Activated CD4-positive, alpha-beta T cell treated with anti-CD3 and anti-CD28 coated beads for 36 hours (primary cell): ENCODE measurements around the gene L3HYPDH. TPM values are rescaled to one million over a fixed set of nuclear protein-coding genes. Genes with fewer than 3 reads are reported as not detected.
A peak's percentile ranks its signal among the peaks of the same experiment; 100 is the strongest.

Experiments used
- ATAC-seq: fragments of 200-7000 bp; cut with Tn5 transposase; one replicate; pipeline ENCODE4 v1.10.0; 2021; ENCODE audit warnings: mild to moderate bottlenecking, moderate library complexity
- CTCF ChIA-PET: fragments of 350-600 bp; sonication (Branson Sonifier 250); formaldehyde crosslinking; loops from one replicate; lab custom pipeline; 2021; ENCODE audit warnings: antibody characterized with exemption; lab: Charles Lee
- POLR2A ChIA-PET: fragments of 350-600 bp; sonication (Branson Sonifier 250); formaldehyde crosslinking; loops from one replicate; lab custom pipeline; 2021; ENCODE audit warnings: antibody characterized with exemption, inconsistent platforms; lab: Charles Lee
- DNase-seq: peaks from one replicate; pipeline ENCODE4 v3.0.0-alpha.2; 2020
- H3K27ac Mint-ChIP-seq: one replicate; pipeline ENCODE4 v1.8.0; 2021; ENCODE audit warnings: mixed read lengths
- H3K27me3 Mint-ChIP-seq: one replicate; pipeline ENCODE4 v1.8.0; 2021; ENCODE audit warnings: mixed read lengths
- H3K36me3 Mint-ChIP-seq: one replicate; pipeline ENCODE4 v1.8.0; 2021; ENCODE audit warnings: low read depth, mixed read lengths
- H3K4me1 Mint-ChIP-seq: one replicate; pipeline ENCODE4 v1.8.0; 2021; ENCODE audit warnings: mixed read lengths
- H3K4me3 Mint-ChIP-seq: one replicate; pipeline ENCODE4 v1.8.0; 2021; ENCODE audit warnings: mild to moderate bottlenecking, moderate library complexity, mixed read lengths
- H3K9me3 Mint-ChIP-seq: one replicate; pipeline ENCODE4 v1.8.0; 2021; ENCODE audit warnings: low read depth, mixed read lengths
- intact Hi-C, 2 experiments: fragments of 100-400 bp; cut with DNase I in 1 of 2; cut with micrococcal nuclease in 1 of 2; formaldehyde crosslinking; loops; one replicate each; pipeline versions ENCODE4 v1.14.2 to v1.15.1; 2022 to 2024; cut with DNase I, micrococcal nuclease
- total RNA-seq, 2 experiments: library from RNA; stranded (reverse); gene quantifications; one replicate each; pipeline ENCODE4 v1.2.3, GENCODE V29; 2021

Gene L3HYPDH
- total RNA-seq: 10 to 100 TPM in 1 of 2 experiments, 1 to 10 TPM in 1; 9.3 to 11.8 TPM

GRCh38 chr14:59483819-59484638 lies at the start of gene L3HYPDH, which contains the start of gene JKAMP:
Gene L3HYPDH, minus strand, starts transcription at chr14:59484408. Its CDS starts 92 bp downstream, at chr14:59484316.
Gene JKAMP, plus strand, starts transcription at chr14:59484517. Its CDS starts 73 bp downstream, at chr14:59484590.
- intact Hi-C loops: loop anchor here (1.0 to 5.0 kb wide), 9 partner anchors 19 to 1057 kb away; partner anchors contain the start of genes DAAM1 (in 2 of the 2), CCDC175 (in 1 of the 2), DHRS7 (in 1 of the 2) and GPR135 (in 1 of the 2)
- peak within 1 kb of the TSS; percentile 92 for H3K4me3 Mint-ChIP-seq
- peak; percentile 99 for DNase-seq
- peak within 1 kb of the TSS; percentile 89 for H3K27ac Mint-ChIP-seq
- peaks cover 57% of the 10 kb centered on the region for H3K4me1 Mint-ChIP-seq
- POLR2A ChIA-PET: interaction anchor here (0.8 to 1.7 kb wide), 4 partner anchors 19 to 1057 kb away, joined by 3 to 9 read pairs (median 4); partner anchors contain the start of genes DAAM1, GPR135, KIAA0586 and PPM1A
- CTCF ChIA-PET: interaction anchor here (0.5 to 1.9 kb wide), 9 partner anchors 12 to 351 kb away, joined by 3 to 10 read pairs (median 3); partner anchors contain the start of gene DAAM1
- peaks cover 21% of the 10 kb centered on the region for H3K36me3 Mint-ChIP-seq
- no peaks in the 10 kb centered on the region for H3K27me3 Mint-ChIP-seq
- no peaks in the 10 kb centered on the region for H3K9me3 Mint-ChIP-seq
- peak; percentile 97 for ATAC-seq

GRCh38 chr14:59532419-59532818 lies 48.2 kb upstream of the L3HYPDH start:
- Mint-ChIP-seq H3K27ac (no peak overlapping the region), H3K4me3 (no peak overlapping the region), H3K4me1 (no peaks in the 10 kb centered on the region), H3K36me3 (no peaks in the 10 kb centered on the region), H3K9me3 (peaks cover 4% of the 10 kb centered on the region), H3K27me3 (peaks cover 11% of the 10 kb centered on the region)
- ATAC-seq (no peak), DNase-seq (no peak)
- CTCF ChIA-PET: no interaction called here
- POLR2A ChIA-PET: interaction anchor here (0.6 kb wide), 1 partner anchor 95 kb away, joined by 3 read pairs; no protein-coding TSS in a partner anchor
- intact Hi-C loops: no loop called here

DNA sequence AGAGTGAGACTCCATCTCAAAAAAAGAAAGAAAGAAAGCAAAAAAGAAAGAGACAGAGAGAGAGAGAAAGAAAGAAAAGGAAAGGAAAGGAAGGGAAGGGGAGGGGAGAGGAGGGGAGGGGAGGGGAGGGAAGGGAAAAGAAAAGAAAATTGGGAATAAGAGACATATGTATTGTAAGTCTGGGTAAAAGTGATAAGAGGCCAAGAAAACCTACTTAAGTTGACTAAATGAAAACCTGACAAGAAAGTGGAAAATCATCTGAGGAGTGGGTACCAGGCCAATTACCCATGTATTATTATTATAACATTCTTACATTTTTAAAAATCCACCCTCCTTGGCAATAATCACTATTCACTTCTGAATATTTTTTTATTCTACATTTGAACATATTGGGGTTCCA lies 46.1 kb upstream of the L3HYPDH start:
- DNase-seq (no peak), ATAC-seq (no peak)
- Mint-ChIP-seq H3K27ac (no peak overlapping the region), H3K27me3 (peaks cover 10% of the 10 kb centered on the region), H3K9me3 (peaks cover 4% of the 10 kb centered on the region), H3K36me3 (no peaks in the 10 kb centered on the region), H3K4me3 (no peak overlapping the region), H3K4me1 (no peaks in the 10 kb centered on the region)
- ChIA-PET POLR2A (no interaction called here), CTCF (no interaction called here)
- intact Hi-C loops: no loop called here

DNA sequence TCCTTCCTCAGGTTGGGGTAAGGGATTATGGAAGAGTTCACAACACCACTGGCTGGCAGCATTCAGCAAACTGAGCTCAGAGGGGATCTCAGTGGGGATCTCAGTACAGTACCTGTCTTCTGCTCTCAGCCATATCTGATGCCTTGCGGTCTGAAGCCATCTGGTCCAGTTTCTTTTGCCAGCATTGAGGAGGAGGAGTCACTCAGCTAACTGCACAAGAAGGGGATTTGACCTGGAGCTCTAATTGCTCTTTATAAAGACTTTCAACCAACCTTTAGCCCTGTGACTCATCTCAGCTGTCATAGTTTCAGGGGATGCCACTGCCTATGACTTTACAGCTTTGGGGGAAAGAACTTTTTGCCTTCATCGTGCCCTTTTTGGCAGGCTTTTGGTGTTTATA lies 45.0 kb upstream of the L3HYPDH start:
- ATAC-seq: no peak
- POLR2A ChIA-PET: no interaction called here

DNA sequence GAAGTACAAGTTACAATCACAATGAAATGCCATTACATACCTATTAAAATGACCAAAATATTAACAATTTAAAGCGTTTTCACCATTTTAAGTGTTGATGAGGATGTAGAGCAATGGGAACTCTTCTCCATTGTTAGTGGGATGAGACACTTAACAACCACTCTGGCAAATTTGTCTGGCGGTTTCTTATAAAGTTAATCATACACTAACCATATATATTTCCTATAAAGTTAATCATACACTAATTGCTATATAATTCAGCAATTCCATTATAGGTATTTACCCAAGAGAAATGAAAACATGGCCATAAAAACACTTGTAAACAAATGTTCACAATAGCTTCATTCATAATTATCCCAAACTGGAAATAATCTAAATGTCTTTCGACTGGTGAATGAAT lies 36.0 kb upstream of the L3HYPDH start:
- POLR2A ChIA-PET: no interaction called here
- CTCF ChIA-PET: no interaction called here
- intact Hi-C loops: no loop called here
- no peak for DNase-seq
- no peak for ATAC-seq
- Mint-ChIP-seq H3K27me3 (peaks cover 10% of the 10 kb centered on the region), H3K36me3 (no peaks in the 10 kb centered on the region), H3K4me1 (no peaks in the 10 kb centered on the region), H3K4me3 (no peak overlapping the region), H3K27ac (no peak overlapping the region), H3K9me3 (no peaks in the 10 kb centered on the region)

More for the DNA sequence above, 45.0 kb upstream of the L3HYPDH start:
- intact Hi-C loops: no loop called here
- DNase-seq: no peak
- no peak overlapping the region for H3K4me3 Mint-ChIP-seq
- CTCF ChIA-PET: interaction anchor here (0.7 kb wide), 1 partner anchor 589 kb away, joined by 3 read pairs; no protein-coding TSS in a partner anchor
- H3K27ac Mint-ChIP-seq: no peak overlapping the region
- H3K36me3 Mint-ChIP-seq: no peaks in the 10 kb centered on the region
- peaks cover 4% of the 10 kb centered on the region for H3K9me3 Mint-ChIP-seq
- H3K27me3 Mint-ChIP-seq: peaks cover 11% of the 10 kb centered on the region
- no peaks in the 10 kb centered on the region for H3K4me1 Mint-ChIP-seq

GRCh38 chr14:59511916-59512575 lies 27.8 kb upstream of the L3HYPDH start:
- H3K9me3 Mint-ChIP-seq: peaks cover 1% of the 10 kb centered on the region
- POLR2A ChIA-PET: no interaction called here
- intact Hi-C loops: loop anchor here (2.0 to 5.0 kb wide), 2 partner anchors 15 to 355 kb away; no protein-coding TSS in a partner anchor

DNA sequence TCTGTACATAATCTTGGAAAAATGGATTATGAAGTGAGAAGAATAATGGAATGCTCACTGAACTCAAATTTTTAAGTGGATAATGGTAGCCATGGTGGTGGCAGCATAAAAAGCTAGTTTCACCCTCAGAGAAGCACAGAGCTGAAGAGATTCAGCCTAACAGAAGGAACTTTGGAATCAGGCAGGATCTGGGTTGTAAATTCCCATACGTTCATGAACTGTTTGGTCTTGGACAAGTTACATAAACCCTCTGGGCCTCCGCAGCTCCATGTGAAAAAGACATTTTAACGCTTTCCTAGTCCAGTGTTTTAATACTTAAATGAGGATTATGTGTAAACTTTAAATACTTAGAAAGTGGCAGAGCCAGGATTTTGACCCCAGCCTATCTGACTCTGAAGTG lies 26.8 kb upstream of the L3HYPDH start:
- Mint-ChIP-seq H3K27me3 (peaks cover 13% of the 10 kb centered on the region), H3K4me1 (no peaks in the 10 kb centered on the region), H3K36me3 (no peaks in the 10 kb centered on the region), H3K9me3 (peaks cover 1% of the 10 kb centered on the region), H3K27ac (no peak overlapping the region), H3K4me3 (no peak overlapping the region)
- CTCF ChIA-PET: interaction anchor here (0.7 to 2.0 kb wide), 4 partner anchors 57 to 382 kb away, joined by 3 to 9 read pairs (median 5); partner anchors contain the start of gene CCDC175
- POLR2A ChIA-PET: no interaction called here
- intact Hi-C loops: loop anchor here (2.0 to 5.0 kb wide), 2 partner anchors 16 to 356 kb away; no protein-coding TSS in a partner anchor
- DNase-seq: no peak
- ATAC-seq: no peak

More at GRCh38 chr14:59511916-59512575, 27.8 kb upstream of the L3HYPDH start:
- Mint-ChIP-seq H3K27me3 (peaks cover 14% of the 10 kb centered on the region), H3K4me1 (no peaks in the 10 kb centered on the region), H3K4me3 (no peak overlapping the region), H3K36me3 (no peaks in the 10 kb centered on the region), H3K27ac (no peak overlapping the region)
- ATAC-seq: no peak
- peak; percentile 29 for DNase-seq
- CTCF ChIA-PET: interaction anchor here (0.7 to 2.0 kb wide), 8 partner anchors 9 to 650 kb away, joined by 3 to 6 read pairs (median 3); partner anchors contain the start of gene CCDC175

- DNase-seq: no peak
- Mint-ChIP-seq H3K27me3 (peaks cover 8% of the 10 kb centered on the region), H3K4me1 (no peaks in the 10 kb centered on the region), H3K9me3 (peaks cover 1% of the 10 kb centered on the region), H3K27ac (no peak overlapping the region), H3K4me3 (no peak overlapping the region), H3K36me3 (no peaks in the 10 kb centered on the region)
- ATAC-seq: no peak
- intact Hi-C loops: loop anchor here (2.0 to 5.0 kb wide), 2 partner anchors 17 to 357 kb away; no protein-coding TSS in a partner anchor
- POLR2A ChIA-PET: no interaction called here
- CTCF ChIA-PET: interaction anchor here (0.6 to 1.9 kb wide), 5 partner anchors 58 to 674 kb away, joined by 3 to 9 read pairs (median 4); partner anchors contain the start of gene CCDC175
Observed at GRCh38 chr14:59510001-59510400, 25.8 kb upstream of the L3HYPDH start.

GRCh38 chr14:59509101-59509500 lies 24.9 kb upstream of the L3HYPDH start:
- ChIA-PET CTCF (interaction anchor here (1.8 to 1.9 kb wide), 2 partner anchors 67 to 69 kb away, joined by 8 to 9 read pairs; partner anchors contain the start of gene CCDC175), POLR2A (no interaction called here)
- Mint-ChIP-seq H3K4me1 (peaks cover 4% of the 10 kb centered on the region), H3K27ac (no peak overlapping the region), H3K9me3 (no peaks in the 10 kb centered on the region), H3K36me3 (peaks cover 2% of the 10 kb centered on the region), H3K4me3 (no peak overlapping the region), H3K27me3 (peaks cover 6% of the 10 kb centered on the region)
- intact Hi-C loops: loop anchor here in 1 of 2 experiments (5.0 kb wide), 1 partner anchor 382 kb away; no protein-coding TSS in a partner anchor
- DNase-seq (no peak), ATAC-seq (no peak)

DNA sequence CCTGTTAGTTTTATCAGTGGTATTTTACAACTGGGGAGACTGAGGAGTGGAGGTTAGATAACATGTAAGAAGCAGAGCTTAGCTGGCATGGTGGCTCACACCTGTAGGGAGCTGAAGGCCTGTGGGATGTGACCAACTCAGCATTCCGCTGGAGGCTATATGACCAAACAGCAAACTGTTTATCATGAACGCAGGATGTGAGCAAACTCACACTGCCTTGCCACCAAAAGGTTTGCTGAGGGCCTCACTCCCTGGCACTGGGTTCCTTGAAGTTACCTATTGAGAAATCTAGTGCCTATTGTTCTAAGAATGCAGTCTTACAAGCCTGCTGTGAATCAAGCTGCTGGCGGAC lies 23.5 kb upstream of the L3HYPDH start:
- Mint-ChIP-seq H3K27ac (no peak overlapping the region), H3K36me3 (peaks cover 3% of the 10 kb centered on the region), H3K4me1 (peaks cover 5% of the 10 kb centered on the region), H3K27me3 (peaks cover 3% of the 10 kb centered on the region), H3K4me3 (no peak overlapping the region), H3K9me3 (no peaks in the 10 kb centered on the region)
- ChIA-PET CTCF (interaction anchor here (0.6 to 1.8 kb wide), 12 partner anchors 17 to 910 kb away, joined by 3 to 33 read pairs (median 4); partner anchors contain the start of genes CCDC175 and RTN1), POLR2A (no interaction called here)
- ATAC-seq (no peak), DNase-seq (no peak)
- intact Hi-C loops: loop anchor here (1.0 to 5.0 kb wide), 3 partner anchors 69 to 677 kb away; partner anchors contain the start of gene CCDC175 (in 2 of the 2)
